Hematopoietic multipotent progenitor cell treated with erythropoietin and hydrocortisone succinate and interleukin-3 and kit ligand, for 15 days (in vitro differentiated cells): ENCODE results near the gene IKZF2.

Source experiments
- DNase-seq: peaks from one replicate; pipeline ENCODE4 v3.0.0-alpha.2; 2015; ENCODE audit warnings: low spot score

Gene IKZF2

DNA sequence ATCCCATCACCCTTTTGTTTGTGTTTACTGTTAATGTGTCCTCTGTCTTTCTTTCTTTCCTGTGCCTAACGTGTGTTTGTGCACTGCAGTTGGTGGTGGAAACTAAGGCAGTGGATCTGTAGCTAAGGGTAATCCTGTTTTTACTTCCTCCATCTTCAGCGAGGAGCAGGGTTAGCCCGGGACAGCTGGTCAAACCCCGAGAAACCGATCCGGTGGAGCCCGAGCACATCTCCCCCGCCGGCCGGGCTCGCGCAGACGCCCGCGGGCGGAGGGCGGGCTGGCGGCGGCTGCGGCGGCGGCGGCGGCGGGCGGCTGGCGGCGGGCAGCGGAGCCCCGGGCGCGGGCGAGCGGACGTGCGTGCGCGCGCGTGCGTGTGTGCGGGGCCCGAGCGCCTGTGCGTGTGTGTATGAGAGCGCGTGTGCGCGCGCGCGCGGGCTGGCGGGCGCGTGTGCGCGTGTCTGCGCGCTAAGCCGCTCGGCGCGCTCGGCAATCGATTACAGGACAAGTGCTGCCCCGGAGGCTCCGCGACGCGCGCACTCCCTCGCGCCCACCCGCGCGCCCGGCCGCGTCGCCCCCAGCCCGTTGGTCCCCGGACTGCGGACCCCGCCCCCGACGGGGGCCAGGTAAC, at the start of gene IKZF2:
Gene IKZF2 (minus strand): TSS at position 176 of the 628 bp plus-strand sequence. CDS start 2,983 bp downstream, outside the sequence.
- peak; percentile 22 for DNase-seq

DNA sequence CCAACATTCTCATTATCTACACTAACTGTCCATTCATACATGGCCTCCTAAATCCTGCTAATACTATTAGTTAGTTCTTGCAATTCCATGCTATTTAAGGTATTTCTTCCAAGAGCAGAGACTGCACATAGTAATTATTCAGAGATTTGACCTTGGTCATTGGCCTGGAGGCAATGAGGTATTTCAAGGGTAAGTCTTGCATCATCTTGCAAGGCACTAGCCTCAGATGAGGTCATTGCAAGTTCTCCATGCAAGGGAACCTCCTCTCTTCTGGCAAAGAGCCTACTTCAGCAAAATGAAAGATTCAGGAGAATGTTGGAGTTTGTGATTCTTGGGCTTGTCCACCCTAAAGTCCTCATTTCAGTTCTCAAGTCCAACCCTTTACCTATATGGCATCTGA, 48.5 kb upstream of the IKZF2 start:
- DNase-seq, result no peak

DNA sequence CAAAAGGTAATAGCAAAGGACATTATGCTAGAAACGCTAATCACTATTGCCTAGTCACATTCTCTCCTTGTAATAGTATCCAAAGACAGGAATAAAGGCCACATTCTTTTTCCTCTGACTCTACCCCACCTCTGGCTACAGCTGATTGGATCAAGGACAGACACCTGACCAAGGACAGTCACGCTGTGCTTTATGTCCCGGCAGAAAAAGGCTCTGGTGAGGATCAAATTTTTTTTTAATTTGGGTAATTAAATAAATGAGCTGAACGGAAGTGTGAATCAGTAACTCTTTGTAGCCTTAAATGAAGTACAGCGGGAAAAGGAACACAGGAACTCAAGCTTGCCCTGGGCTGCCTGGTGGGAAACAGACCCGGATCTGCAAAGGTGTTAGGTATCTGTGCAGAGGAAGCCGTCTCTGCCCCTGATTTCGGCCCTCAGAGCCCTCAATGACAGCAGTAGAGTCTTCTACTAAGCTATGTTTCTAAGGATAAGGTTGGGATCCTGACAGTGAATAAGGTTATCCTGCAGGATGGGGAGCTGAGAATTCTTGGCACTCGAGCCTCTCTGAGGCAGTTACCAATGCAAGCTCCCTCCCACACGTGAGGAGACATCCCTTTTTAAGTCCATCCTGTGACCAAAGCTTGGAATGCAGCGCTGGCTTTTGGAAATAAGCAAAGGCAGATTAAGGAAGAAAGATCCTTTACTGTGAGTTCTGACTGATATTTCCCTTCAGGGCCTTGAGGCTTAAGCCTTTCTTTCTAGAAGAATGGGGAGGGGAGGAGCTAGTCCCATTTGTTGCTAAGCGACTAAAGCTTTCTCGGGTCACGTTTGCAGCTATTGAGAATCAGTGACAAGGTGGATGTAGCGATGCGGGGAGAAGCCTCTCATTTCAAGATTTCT, 37.8 kb upstream of the IKZF2 start:
- no peak for DNase-seq

DNA sequence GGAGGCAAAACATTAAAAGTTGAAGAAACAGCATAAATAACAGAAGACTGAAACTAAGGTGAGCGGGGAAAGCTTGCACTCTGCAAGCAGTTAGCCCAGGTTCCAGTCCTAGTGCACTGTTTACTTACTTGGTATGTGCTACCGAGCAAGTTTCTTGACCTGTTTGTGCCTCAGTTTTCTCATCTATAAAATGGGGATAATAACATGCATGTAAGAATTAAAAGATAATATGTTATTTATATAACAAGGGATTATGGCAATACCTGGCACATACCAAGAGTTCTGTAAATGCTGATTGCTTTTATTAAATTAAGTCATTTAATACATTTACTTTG, 37.1 kb upstream of the IKZF2 start:
- DNase-seq, result no peak

DNA sequence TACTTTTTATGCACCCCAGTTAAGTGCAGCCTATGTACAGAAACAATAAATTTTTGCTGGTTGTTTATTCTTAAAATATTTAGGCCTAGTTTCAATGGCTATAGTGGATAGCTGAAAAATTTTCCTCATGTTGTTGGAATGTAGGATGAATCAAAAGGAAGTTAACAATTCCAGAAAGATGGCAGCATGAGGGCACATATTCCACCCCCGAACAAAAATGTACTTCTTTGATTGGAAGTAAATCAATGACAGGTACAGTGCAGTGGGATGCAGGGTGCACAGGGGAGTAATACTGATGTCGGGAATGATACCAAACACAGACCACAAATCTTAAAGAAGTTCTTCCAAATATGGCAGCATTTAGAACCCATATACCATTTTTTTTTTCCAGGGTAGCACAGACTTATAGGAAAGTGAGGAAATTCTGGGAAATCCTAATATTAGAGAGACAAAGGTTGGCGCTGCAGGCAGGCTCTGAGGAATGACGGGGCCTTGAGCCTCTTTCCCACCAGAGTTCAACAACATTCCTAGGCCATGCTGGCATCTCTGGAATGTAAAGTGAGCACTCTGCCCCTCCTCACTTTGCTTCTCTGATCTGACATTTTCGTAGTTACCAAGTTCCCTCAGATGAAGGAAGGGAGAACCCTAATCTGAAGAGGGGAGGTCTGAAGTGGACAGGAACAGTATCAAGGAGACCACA, 36.6 kb upstream of the IKZF2 start:
- DNase-seq, result no peak

DNA sequence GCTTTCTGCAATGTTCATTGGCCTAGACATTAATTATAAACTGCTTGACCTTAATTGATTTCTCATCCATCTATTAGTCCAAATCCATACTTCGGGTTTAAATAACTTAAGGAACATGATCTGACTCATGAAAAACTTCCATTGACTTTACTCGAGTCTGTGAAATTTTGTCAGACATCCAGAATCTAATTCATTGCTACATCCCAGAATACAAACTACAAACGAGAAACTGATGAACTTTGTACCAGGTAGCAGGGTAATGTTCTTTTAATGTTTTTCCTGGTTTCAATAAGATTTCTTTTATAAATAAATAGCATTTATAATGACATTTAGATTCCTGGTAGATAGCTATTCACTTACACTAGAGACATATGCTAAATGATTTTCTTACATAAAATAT, 36.0 kb upstream of the IKZF2 start:
- no peak for DNase-seq

DNA sequence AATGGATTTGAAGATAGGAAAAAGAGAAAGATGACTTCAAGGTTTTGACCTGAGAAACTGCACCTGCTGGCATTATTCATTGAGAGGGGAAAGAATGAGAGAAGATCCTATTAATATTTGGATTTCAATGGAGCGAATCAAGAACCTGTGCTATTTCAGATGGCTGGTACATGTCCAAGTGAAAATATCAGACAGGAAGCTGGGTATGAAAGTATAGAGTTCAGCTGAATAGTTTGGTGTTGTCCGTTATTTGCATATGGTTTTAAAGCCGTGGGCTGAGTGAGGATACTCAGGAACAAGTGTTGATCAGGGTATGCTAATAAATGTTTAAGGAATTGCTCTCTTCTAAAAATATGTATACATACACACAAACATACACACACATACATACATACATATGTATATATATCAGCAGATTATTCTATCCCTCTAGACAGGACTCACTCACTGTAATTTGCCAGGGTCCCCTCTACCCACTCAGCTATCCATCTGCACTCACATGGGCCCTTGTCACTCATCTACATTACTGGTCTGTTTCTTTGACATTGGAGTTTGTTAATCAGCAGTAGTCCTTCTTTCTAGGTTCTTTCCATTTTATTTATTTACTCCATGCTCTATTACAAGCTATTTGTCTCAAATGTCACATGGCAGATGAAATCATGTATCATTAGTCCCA, 33.9 kb upstream of the IKZF2 start:
- DNase-seq, result no peak

DNA sequence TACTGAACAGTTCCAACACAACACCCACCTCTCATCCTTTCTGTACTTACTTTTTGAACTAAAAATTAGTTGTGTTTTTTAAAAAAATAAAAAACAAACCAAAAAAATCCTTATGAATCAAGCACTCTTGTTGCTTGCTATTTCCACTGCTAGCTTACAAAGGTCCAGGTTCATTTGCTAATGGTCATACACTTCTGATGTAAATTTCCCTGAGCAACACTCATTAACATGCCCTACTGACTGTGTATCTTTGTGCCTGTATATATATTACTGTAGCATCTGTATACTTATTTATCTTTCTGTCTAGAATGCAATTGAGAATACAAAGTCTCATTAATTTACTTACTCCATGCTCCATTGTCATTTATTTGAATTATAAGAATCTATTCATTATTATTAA, 30.3 kb upstream of the IKZF2 start:
- DNase-seq, result no peak

DNA sequence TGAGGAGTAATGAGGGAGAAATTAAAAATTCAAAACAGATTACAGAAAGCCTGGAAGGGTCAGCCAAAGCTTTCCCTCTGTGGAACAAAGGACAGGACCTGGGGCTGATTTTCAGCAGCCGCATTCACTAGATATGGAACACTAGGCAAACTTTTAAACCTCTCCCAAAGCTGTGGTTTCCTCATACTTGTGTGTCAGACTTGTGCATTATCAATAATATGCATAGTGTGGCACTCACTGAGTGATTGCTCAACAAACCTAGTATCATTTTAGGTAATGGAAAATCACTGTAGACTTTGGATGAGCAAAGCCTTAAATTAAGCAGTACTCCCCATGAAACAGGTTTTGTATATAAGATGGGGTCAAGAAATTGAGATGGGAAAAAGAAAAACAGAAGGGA, 26.3 kb upstream of the IKZF2 start:
- DNase-seq, result no peak

DNA sequence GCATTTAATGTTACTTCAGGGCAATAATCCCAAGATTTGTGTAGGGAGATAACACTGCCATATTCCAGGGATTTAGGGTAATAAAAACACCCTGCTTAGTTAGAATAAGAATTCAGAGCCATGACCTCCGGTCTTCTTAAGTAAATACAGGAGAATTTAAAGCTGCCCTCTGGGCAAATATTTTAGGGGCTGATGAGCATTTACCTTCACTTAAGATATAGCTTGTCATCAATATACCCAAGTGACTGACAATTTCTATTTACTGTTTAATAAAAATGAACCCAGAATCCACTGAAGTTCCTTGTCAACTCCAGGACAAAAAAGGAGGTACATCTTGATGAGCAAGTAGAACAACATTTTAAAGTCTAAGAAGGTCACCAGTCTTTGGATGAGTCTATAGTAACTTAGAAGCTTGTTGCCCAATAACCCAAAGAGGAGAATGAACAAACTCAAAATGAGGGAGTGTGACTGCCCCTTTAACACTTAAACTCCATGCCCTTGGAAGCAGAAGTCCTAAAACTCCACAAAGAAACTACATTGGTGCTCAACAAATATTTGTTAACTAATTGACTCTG, 24.3 kb upstream of the IKZF2 start:
- no peak for DNase-seq

DNA sequence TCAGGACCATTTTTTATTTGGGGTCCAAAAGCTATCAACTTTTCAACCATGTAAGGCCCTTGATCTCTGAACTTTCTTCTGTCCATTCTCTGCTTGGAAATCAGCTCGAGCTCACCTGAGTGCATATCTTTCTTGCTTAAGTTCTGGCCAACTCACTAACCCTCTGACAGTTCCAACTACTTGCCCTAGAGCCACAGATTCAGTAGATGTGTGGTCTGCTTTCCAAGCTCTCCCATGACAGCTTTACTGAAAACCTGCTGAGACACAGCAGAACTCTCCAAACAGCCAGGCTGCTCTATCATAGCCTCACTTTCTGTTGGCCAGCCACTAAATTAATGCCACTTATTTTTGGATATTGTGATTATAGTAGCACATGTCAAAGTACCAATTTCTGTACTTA, 21.2 kb upstream of the IKZF2 start:
- no peak for DNase-seq

DNA sequence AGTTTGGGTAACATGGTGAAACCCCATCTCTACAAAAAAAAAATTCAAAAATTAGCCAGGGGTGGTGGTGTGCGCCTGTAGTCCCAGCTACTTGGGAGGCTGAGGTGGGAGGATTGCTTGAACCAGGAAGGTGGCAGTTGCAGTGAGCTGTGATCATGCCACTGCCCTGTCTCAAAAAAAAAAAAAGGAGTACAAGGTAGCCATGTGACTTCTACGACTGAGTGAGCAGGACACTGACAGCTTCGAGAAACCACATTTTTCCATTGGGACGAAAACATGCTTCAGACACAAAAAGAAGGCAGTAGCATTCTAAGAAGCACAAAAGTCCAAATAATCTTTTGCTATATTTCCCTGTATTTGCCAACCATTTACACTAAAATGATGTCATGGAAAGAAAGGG, 19.7 kb upstream of the IKZF2 start:
- no peak for DNase-seq

DNA sequence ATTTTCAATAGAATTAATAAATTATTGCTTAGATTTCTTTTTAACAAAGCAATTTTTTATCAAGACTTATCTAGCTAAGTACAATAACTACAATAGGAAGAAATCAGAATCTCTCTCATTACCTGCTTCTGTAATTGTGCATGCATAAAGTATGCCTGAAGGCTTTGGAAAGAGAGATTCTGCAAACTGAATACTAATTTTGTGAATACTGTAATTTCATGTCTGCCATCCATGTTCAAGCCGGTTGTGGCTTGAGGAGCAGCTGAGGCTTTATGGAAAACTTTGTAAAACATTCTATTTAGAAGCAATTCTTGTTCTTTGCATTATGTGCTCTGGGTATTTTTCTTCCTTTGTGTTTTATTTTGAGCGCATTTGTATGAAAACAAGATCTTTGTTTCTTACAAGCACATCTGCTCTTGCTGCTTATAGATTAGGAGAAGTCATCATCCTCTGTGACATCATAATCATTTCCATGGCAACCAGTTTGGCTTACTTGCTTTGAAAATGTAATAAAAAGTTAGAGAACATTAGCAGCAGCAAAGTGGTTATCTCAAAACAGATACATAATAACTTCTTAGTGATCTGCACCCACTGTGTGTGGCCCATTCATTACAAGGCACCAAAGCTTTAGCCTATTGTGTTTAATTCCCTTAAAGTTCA, 16.0 kb upstream of the IKZF2 start:
- no peak for DNase-seq

DNA sequence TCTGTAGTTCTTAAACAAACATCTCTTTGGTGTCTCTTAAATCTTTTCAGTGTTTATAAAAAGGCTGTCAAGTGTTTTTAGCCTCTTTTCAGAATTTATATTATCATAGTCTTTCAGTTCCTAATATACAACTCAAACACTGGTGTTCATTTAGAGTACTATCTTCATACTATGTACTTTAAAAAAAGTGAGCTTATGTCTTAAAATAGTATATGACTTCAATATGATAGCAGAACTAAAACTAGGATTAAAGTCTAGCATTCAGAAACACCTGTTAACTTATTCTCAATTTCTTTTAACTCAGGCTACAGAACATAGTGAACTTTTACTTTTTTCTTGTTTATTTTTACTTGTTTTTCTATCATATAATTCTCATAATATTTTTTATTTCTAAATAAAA, 14.7 kb upstream of the IKZF2 start:
- DNase-seq, result no peak

DNA sequence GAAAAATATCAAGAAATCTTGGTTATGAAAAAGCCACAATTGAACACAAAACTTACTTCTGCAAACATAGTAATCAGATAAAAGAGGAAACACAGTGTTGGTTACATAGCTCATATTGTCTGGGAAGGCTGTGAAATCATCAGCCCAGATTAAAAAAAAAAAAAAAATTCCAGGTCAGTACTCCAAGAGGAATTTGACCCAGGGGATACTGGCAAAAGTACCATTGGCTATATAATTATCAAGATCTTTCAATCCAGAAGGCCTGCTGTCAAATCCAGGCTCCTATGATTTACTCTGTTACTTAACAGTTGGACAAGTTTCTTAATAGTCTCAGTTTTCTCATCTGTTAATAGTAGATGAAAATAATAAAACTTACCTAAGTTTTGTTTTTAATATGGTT, 12.9 kb upstream of the IKZF2 start:
- no peak for DNase-seq

DNA sequence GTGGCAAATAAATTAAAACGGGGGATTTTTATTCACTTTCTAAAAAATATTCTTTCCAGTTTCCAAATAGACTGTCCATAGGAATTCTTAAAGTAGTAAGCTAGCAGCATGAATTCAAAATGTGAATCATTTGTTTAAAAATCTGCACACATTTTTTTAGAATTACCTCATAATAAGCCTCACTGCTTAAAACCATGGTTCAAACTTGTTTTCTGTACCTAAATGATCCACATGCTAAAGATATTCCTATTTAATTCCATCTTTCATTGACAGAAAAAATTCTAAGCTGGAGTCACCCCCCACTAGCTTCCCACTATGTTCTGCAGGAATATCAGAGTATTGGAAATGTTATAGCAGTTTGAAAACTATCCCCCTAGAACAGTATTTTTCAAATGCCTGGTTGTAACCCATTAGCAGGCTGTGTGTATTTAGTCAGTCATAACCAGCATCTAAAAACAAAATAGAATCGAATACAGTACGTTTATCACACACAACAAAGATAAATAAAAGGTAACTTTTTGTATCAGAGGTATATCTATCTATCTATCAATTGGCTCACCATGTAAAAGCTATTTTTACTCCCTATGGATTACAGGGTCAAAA, 11.2 kb upstream of the IKZF2 start:
- DNase-seq, result no peak

DNA sequence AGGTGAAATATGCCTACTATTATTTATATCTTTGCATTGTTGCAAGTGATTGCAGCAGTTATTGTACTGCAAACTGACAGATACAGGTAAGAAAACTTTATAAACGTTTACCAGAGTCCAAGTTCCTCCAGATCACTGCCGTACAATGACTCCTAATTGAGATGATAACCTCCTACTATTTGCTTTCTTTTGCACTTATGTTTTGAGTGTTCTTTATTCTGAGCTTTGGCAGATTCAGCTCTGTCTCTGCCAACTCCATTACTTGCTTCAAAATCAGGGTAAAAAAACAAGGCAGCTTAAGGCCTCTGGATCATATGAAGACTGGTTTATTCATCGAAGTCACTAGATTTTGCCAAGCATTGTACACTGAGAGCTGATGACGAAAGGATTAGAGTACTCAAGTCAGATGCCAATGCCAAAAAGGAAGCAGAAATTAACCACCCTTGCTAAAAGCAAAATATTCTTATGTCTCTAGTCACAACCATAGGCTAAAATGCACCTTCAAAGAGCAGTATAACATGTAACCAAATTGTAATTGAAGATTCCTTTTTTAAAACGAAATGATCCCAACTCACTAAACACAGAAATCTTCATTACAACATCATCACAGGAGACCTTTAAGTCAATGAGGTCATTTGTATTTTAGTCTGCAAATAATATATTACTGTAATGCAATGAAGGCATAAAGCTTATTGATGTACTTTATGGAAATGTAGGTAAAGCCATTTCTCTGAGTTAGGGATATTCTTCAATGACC, 10.5 kb upstream of the IKZF2 start:
- DNase-seq, result no peak

DNA sequence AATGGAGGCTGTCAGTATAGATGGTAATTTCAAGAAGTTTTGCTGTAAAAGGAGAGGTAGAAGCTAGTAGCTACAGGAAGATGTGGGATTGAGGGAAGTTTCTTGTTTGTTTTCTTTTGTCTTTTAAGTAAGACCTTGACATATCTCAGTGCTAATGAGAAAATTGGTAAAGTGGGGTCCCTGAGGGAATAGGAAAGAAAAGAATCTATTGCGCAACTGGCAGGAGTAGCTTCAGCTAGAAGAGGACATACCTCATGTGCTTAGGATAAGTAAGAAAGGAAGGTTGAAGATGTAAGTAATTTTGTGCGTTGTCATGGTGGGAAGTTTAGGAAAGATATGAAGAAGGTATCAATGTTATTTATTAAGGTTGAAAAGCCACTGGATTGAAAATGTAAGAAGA, 8.4 kb upstream of the IKZF2 start:
- no peak for DNase-seq

DNA sequence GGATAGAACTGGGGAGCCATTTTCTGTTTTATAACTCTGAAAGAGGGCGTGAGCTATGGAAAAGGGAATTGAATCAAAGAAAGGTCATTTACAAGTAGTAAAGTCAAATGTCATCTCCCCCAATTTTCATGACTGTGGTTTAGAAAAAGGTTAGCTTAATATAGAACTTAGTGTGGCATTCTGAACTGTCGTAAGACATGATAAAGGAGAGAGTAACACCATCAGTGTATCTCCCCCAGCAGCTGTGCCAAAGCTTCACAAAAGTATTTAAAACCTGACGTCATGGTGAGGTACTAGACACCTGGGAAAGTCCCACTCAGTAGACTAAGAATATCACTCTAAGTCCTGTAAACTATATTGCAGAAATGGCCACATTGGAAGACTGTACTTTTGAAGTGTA, 5.8 kb upstream of the IKZF2 start:
- no peak for DNase-seq

DNA sequence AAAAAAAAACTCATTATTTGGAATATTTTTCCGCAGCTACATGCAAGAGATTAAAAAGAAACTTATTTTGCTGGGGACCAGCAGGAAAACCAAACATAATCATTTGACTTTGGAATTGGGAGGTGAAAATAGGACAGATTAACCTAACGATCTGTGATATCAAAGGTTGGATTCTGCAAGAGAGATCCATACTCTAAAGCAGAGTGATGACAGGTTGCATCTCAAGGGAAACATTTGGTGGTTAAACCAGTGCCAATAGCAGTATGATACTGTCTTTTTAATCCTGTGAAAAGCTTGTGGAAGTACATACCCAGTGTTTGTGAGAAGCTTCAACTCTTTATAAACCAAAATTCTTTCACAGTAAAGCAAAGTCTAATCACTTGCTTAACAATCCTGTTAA, 5.3 kb upstream of the IKZF2 start:
- DNase-seq, result no peak

DNA sequence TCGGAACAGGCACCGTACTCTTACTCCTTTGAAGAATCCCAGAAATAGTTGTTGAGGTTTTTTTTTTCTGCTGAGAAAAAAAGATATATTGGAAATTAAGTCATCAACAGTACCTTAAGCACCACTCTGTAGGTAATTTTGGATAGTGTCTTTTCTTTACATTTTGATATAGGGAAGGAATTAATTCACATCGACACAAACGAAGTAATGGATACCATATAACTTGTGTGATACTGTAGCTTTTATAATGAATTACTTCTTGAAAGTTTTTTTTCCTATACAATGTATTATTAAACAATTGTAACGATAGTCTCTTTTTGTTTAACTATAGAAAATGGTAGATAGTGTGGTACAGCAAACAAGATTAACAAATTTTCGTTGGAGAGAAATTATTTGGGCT, 1.5 kb upstream of the IKZF2 start:
- no peak for DNase-seq
